ENCODE measurements around the gene FN3K. TPM values are rescaled to one million over a fixed set of nuclear protein-coding genes. Genes with fewer than 3 reads are reported as not detected.

Gene FN3K
- total RNA-seq, 1 donor from 2014 or later, result 27.4 TPM

DNA sequence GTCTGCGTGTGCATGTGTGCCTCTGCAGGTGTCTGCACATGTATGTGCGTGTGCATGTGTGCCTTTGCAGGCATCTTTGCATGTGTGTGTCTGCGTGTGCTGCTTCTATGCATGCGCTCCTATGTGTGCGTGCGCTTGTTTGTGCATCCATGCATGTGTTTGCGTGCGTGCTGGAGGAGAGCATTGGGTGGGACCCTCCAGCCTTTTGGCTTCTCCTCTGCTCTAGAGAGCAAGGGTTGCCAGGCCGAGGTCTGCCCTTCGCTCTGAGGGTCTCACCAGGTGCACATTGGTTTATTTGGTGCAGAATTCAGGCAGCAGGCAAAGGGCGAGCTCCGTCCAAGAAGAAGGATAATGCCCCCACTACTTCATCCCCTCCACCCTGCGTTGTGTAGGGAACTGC lies 35.9 kb upstream of the FN3K start:
- intact Hi-C loops (cut with DNase I), result no loop called here
- H3K27ac ChIP-seq, result no peak overlapping the region
- H3K27me3 ChIP-seq, result no peaks in the 10 kb centered on the region
- DNase-seq (no peak), ATAC-seq (no peak)
- no peaks in the 10 kb centered on the region for H3K9me3 ChIP-seq
- H3K36me3 ChIP-seq, result no peaks in the 10 kb centered on the region
- H3K4me1 ChIP-seq, result peaks cover 13% of the 10 kb centered on the region
- TF ChIP-seq, protein P1, sequence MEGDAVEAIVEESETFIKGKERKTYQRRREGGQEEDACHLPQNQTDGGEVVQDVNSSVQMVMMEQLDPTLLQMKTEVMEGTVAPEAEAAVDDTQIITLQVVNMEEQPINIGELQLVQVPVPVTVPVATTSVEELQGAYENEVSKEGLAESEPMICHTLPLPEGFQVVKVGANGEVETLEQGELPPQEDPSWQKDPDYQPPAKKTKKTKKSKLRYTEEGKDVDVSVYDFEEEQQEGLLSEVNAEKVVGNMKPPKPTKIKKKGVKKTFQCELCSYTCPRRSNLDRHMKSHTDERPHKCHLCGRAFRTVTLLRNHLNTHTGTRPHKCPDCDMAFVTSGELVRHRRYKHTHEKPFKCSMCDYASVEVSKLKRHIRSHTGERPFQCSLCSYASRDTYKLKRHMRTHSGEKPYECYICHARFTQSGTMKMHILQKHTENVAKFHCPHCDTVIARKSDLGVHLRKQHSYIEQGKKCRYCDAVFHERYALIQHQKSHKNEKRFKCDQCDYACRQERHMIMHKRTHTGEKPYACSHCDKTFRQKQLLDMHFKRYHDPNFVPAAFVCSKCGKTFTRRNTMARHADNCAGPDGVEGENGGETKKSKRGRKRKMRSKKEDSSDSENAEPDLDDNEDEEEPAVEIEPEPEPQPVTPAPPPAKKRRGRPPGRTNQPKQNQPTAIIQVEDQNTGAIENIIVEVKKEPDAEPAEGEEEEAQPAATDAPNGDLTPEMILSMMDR (IDR thresholded peaks at IDR 0.05), result no peak
- H3K4me3 ChIP-seq, result peak overlapping the region; percentile 78

DNA sequence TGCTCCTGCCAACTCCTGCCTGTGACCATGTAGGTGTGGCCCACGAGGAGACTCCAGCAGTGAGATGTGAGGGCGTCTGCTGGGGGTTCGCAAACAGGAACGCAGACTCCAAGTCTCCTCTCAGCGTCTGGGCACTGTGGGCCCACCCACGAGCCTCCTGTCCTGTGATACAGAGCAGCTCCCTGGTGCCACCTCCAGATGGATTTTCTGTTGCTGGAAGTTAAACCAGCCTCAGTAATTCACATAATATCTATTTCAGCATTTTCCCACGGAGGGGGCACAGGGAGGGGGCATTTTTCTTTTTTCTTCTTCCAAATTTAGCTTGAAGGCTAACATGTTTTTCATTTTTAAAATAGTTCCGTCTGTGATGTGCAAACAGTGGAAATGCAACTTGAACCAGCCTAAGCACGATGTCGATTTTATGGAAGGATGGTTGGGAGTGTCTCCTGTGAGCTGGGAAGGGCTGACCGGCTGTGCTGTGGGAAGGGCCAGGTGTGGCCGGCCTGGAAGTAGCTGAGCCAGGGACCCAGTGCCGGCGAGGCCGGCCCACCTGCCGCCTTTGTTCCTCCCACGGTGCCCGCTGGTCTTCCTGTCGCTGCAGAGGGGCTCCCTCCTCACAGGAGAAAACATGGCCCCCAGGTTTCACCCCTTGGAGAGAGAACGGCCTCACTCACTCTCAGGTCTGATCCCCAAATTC lies 33.0 kb upstream of the FN3K start:
- Histone ChIP-seq H3K4me3 (no peak overlapping the region), H3K27me3 (no peaks in the 10 kb centered on the region), H3K36me3 (no peaks in the 10 kb centered on the region), H3K4me1 (peaks cover 9% of the 10 kb centered on the region), H3K9me3 (no peaks in the 10 kb centered on the region), H3K27ac (no peak overlapping the region)
- TF ChIP-seq, protein P1 (IDR thresholded peaks at IDR 0.05), result no peak
- intact Hi-C loops (cut with DNase I), result no loop called here
- DNase-seq, result no peak
- ATAC-seq, result no peak

DNA sequence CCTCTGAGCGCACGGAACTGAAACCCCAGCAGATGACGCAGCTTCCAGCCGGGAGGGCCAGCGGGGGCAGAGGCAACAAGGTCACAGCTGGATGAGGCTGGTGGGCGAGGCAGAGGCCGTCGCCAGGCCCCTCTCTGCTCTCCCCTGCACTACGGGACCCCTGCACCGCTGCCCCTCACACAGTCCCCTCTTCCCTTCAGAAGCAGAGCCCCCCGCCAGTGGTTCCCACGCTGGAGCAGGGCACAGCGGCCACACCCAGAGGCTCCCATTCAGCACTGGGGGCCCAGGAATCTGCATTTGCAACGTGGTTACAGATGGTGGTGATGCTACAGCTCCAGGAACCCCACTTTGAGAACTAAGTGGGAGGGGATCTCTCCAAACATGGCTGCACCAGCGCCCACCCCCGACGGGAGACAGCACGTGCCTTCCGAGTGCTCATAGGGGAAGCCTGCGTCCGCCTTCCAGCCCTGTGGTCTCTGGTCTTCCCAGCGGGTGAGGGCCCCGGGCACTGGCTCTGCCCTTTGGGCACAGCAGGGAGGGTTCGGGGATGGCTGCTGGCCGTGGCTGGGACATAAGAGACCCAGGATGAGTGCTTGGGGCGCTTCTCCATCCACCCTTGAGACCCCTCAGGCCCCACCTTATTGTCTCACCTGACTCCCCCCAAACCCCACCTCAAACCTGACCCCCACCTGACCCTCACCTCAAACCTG lies 32.2 kb upstream of the FN3K start:
- no peak overlapping the region for H3K27ac ChIP-seq
- no peak for DNase-seq

DNA sequence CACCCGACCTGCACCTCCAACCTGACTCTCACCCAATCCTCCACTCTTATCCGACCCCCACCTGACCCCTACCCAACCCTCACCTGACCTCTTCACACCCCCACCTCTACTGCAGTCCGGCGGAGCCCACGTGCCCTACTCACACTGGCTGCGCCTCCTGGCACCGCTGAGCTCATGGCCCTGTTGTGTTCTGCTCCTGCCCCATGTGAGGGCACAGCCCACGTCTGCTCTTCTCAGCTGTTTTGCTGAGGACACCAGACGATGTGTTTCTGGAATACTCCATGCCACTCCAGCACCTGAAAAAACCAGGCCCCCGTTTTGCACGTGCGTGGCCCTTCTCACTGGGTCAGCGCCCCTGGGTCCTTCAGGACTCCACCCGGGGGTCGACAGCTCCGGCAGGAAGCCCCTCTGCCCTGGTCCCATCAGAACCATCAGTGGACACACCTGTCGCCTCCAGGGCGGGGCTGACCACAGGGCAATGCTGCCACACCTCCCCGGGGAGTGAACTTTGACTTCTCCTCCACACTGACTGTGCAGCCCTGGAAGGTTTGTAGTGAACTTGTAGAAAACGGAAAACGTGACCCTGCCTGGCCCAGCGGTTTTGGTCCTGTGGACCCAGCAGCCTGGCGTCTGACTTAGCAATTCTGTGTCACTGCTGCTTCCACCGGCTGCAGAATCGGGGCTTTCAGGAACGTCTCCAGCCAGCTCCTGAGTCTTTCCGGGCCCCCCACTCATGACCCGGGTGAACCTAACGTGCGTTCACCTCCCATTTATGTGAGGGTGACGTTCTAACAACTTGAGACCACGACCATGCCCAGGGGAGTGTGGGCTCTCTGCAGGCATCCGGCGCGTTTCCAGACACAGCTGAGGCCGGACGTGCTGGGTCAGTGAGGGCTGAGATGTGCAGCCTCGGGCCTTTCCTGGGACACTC lies 31.2 kb upstream of the FN3K start:
- intact Hi-C loops (cut with DNase I), result no loop called here
- no peak for DNase-seq

More for the DNA sequence above, 32.2 kb upstream of the FN3K start:
- intact Hi-C loops (cut with DNase I), result no loop called here
- TF ChIP-seq, protein P1 (IDR thresholded peaks at IDR 0.05), result no peak
- no peak for ATAC-seq
- Histone ChIP-seq H3K27me3 (no peaks in the 10 kb centered on the region), H3K4me1 (peaks cover 4% of the 10 kb centered on the region), H3K4me3 (no peak overlapping the region), H3K9me3 (no peaks in the 10 kb centered on the region), H3K36me3 (no peaks in the 10 kb centered on the region)

DNA sequence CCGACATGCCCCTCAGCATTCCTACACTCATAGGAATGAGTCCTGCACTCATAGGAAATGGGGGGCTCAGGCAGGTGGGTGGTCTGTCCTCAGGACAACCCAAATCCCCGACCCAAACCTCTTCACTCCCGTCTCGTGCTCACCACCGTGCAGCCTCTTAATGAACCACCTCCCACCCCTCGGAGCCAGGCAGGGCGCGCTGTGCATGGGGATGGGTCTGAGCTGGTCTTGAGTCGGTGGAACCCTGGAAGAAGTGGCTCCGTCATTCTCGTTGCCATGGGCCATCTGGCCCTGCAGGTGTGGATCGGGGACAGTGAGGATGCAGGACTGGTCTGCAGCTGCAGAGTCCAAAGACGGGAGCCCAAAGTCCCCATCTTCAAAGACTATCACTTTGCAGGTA lies 30.5 kb upstream of the FN3K start:
- TF ChIP-seq, protein P1 (IDR thresholded peaks at IDR 0.05), result no peak
- H3K4me1 ChIP-seq, result no peaks in the 10 kb centered on the region
- intact Hi-C loops (cut with DNase I), result no loop called here
- no peaks in the 10 kb centered on the region for H3K36me3 ChIP-seq
- DNase-seq, result no peak
- no peak for ATAC-seq
- H3K4me3 ChIP-seq, result no peak overlapping the region
- no peaks in the 10 kb centered on the region for H3K27me3 ChIP-seq
- H3K27ac ChIP-seq, result no peak overlapping the region
- H3K9me3 ChIP-seq, result no peaks in the 10 kb centered on the region

More for the DNA sequence above, 31.2 kb upstream of the FN3K start:
- TF ChIP-seq, protein P1 (IDR thresholded peaks at IDR 0.05), result no peak
- H3K27ac ChIP-seq, result no peak overlapping the region
- H3K36me3 ChIP-seq, result no peaks in the 10 kb centered on the region
- H3K27me3 ChIP-seq, result no peaks in the 10 kb centered on the region
- H3K4me1 ChIP-seq, result peaks cover 3% of the 10 kb centered on the region
- H3K4me3 ChIP-seq, result no peak overlapping the region
- H3K9me3 ChIP-seq, result no peaks in the 10 kb centered on the region
- ATAC-seq, result no peak
